Testis (tissue), 3 donors: ENCODE results near the gene ZNF575. TPM values are rescaled to one million over a fixed set of nuclear protein-coding genes. Genes with fewer than 3 reads are reported as not detected.
"Not testable (repeated sequence)": the region's sequence is repeated elsewhere in the genome, so short reads cannot be mapped to it uniquely, and the experiment has no call there.

Experiments used
- DNase-seq: peaks from one replicate; pipeline ENCODE4 v3.0.0-alpha.2; 2019
- H3K27ac ChIP-seq, 2 donors: fragments of 200-600 bp; sonication (generic); one replicate each; pipeline ENCODE4 v1.5.1; 2019
- H3K27me3 ChIP-seq: fragments of 200-600 bp; sonication (generic); one replicate; pipeline ENCODE4 v1.5.1; 2019
- H3K36me3 ChIP-seq: fragments of 200-600 bp; sonication (generic); one replicate; pipeline ENCODE4 v1.5.1; 2017; ENCODE audit warnings: low read depth; ENCODE audit errors: missing control alignments
- H3K4me1 ChIP-seq: fragments of 200-600 bp; sonication (generic); one replicate; pipeline ENCODE4 v1.5.1; 2019
- H3K4me3 ChIP-seq, 2 donors: fragments of 200-600 bp; sonication (generic); one replicate each; pipeline ENCODE4 v1.5.1; 2017 to 2019
- H3K9me3 ChIP-seq: fragments of 200-600 bp; sonication (generic); one replicate; pipeline ENCODE4 v1.5.1; 2017
- POLR2A ChIP-seq: fragments of 450-650 bp; IDR thresholded peaks from one replicate; pipeline ENCODE4 v1.6.1; 2017; ENCODE audit warnings: antibody characterized with exemption, mild to moderate bottlenecking, moderate library complexity
- WGBS, 2 donors: methylation state at CpG; one replicate each; pipeline ENCODE4 v1.1.5; 2018; 5-methylcytosine and 5-hydroxymethylcytosine counted together
- intact Hi-C: fragments of 100-400 bp; cut with DNase I; formaldehyde crosslinking; loops from one replicate; pipeline ENCODE4 v1.15.1; 2023; ENCODE audit warnings: low total_unique reads
- polyA plus RNA-seq: library from polyadenylated mRNA; stranded (reverse); fragments of 350-450 nt; fragmentation: Illumina TruSeq; extraction: RNeasy Lipid Tissue Mini Kit (QIAGEN cat#74804); gene quantifications from one replicate; pipeline ENCODE4 v1.2.3, GENCODE V29; 2014; ENCODE audit warnings: low read depth, low replicate concordance; ENCODE audit not compliant: insufficient read depth
- total RNA-seq, 2 donors: library from RNA; depleted of rRNA; stranded (reverse); fragments of >200 nt; gene quantifications; one replicate each; pipeline ENCODE4 v1.2.3, GENCODE V29; 2016
- TF ChIP-seq, protein P1 (sequence below), 3 experiments: fragments of 450-650 bp in 2 of 3; fragments of 200-600 bp in 1 of 3; sonication (generic) in 1 of 3; IDR thresholded peaks; one replicate each; pipeline ENCODE4 v1.5.1; 2016 to 2019; ENCODE audit warnings: antibody characterized with exemption in 3 of 3, mild to moderate bottlenecking in 2 of 3, moderate library complexity in 1 of 3

The ZNF575 gene
- total and polyA plus RNA-seq, 3 donors from 2014 or later, result 1.1 to 2.4 (median 1.7) TPM

DNA sequence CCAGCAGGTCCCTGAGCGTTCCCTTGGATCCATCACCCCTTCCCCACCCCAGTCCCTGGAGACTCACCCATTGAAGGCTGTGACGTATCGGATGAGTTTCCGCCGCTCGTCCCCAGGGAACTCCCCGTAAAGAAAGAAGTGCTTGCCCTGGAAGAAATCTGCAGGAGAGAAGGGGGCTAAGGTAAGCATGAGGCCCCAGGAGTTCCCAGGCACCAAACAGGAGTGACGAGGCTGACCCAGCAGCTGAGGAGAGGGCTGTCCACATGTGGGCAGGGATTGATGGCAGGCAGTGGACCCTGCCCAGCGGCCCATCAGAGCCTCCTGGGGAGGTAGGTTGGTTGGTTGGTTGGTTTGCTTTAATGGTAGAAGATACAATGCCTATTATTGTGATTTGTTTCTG is 11.1 kb downstream of the ZNF575 start:
- Histone ChIP-seq H3K27me3 (no peaks in the 10 kb centered on the region), H3K36me3 (no peaks in the 10 kb centered on the region), H3K4me3 (no peak overlapping the region), H3K4me1 (no peaks in the 10 kb centered on the region), H3K9me3 (no peaks in the 10 kb centered on the region), H3K27ac (no peak overlapping the region)
- DNase-seq, result no peak
- TF ChIP-seq POLR2A, result no peak
- TF ChIP-seq, protein P1, sequence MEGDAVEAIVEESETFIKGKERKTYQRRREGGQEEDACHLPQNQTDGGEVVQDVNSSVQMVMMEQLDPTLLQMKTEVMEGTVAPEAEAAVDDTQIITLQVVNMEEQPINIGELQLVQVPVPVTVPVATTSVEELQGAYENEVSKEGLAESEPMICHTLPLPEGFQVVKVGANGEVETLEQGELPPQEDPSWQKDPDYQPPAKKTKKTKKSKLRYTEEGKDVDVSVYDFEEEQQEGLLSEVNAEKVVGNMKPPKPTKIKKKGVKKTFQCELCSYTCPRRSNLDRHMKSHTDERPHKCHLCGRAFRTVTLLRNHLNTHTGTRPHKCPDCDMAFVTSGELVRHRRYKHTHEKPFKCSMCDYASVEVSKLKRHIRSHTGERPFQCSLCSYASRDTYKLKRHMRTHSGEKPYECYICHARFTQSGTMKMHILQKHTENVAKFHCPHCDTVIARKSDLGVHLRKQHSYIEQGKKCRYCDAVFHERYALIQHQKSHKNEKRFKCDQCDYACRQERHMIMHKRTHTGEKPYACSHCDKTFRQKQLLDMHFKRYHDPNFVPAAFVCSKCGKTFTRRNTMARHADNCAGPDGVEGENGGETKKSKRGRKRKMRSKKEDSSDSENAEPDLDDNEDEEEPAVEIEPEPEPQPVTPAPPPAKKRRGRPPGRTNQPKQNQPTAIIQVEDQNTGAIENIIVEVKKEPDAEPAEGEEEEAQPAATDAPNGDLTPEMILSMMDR (IDR thresholded peaks at IDR 0.05), result no peak
- 94 to 95% methylated on average over 5 to 9 of the region's 9 CpGs for WGBS, 2 donors
- intact Hi-C loops, result no loop called here

DNA sequence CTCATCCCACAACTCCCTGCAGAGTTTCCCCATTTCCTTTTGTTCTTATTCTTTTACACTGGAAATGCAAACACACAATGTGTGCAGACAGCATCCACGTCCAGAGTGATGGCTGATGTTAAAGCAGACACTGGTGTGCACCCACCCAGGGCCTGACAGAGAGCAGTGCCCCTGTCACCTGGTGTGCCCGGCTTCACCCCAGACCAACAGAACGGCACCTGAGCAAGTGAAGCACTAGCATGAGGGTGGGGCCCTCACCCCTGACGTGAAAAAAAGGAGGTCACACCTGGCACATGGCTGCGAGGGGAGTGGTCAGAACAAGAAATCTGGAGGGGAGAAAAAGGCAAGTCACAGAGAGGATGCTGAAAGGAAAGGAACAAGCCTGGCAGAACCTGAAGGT is 12.3 kb downstream of the ZNF575 start:
- 88 to 94% methylated on average over 5 of the region's 5 CpGs for WGBS, 2 donors
- no peaks in the 10 kb centered on the region for H3K4me1 ChIP-seq
- H3K9me3 ChIP-seq, result no peaks in the 10 kb centered on the region
- H3K27ac ChIP-seq, result no peak overlapping the region
- intact Hi-C loops, result no loop called here
- TF ChIP-seq, protein P1 (IDR thresholded peaks at IDR 0.05), result no peak
- no peak for TF ChIP-seq POLR2A
- DNase-seq, result no peak
- no peak overlapping the region for H3K4me3 ChIP-seq
- H3K36me3 ChIP-seq, result no peaks in the 10 kb centered on the region
- H3K27me3 ChIP-seq, result no peaks in the 10 kb centered on the region

DNA sequence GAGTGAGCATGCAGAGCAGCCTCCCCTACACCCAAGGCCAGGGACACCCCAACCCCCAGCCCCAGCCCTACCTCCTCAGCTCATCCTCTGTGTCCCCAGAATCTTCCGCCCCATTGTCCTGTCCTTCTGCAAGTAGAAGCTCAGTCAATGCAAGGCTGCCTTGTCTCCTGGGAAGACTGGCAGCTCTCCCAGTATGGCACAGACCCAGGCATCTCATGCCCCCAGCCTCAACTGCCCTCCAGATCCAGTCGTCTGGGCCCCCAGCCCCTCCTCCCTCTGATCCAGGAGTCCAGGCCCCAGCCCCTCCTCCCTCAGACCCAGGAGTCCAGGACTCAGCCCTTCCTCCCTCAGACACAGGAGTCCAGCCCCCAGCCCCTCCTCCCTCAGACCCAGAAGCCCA is 13.0 kb downstream of the ZNF575 start:
- no peaks in the 10 kb centered on the region for H3K4me1 ChIP-seq
- no peaks in the 10 kb centered on the region for H3K27me3 ChIP-seq
- TF ChIP-seq, protein P1 (IDR thresholded peaks at IDR 0.05), result no peak
- no peak for TF ChIP-seq POLR2A
- H3K4me3 ChIP-seq, result no peak overlapping the region
- H3K27ac ChIP-seq, result no peak overlapping the region
- no peaks in the 10 kb centered on the region for H3K36me3 ChIP-seq
- DNase-seq, result no peak
- no peaks in the 10 kb centered on the region for H3K9me3 ChIP-seq
- intact Hi-C loops, result no loop called here
- WGBS, 2 donors, result 72 to 75% methylated on average over 2 of the region's 2 CpGs

DNA sequence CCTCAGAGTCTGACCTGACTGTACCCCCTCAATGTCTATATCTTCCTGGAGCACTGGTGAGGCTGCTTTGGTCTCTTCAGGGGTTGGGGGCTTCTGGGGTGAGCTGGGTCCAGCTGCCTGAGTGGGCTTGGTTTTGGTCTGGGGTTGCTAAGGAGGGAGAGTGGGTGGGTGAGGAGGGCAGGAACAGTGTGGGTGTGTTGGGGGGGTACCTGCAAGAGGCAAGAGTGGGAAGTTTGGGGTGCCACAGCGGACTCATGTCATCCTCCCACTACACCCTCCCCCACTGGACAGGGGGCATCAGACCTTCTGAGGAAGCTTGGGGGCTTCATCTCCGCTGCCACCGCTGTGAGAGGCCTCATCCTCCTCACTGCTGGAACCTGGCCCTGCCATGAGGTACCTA is 13.6 kb downstream of the ZNF575 start:
- H3K4me3 ChIP-seq, result no peak overlapping the region

DNA sequence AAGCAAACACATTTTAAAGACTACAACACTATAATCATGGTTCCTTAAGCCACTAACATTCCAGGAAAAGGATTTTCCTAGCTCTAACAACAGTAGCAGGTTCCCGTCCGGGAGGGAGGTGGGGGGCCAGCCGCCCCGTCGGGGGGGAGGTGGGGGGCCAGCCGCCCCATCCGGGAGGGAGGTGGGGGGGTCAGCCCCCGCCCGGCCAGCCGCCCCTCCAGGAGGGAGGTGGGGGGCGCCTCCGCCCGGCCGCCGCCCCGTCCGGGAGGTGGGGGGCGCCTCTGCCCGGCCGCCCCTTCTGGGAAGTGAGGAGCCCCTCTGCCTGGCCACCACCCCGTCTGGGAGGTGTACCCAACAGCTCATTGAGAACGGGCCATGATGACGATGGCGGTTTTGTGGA is 14.9 kb downstream of the ZNF575 start:
- H3K4me3 ChIP-seq, H3K27me3 ChIP-seq, H3K9me3 ChIP-seq, H3K4me1 ChIP-seq, H3K27ac ChIP-seq, H3K36me3 ChIP-seq, DNase-seq, intact Hi-C loops: not testable (repeated sequence)
- WGBS, 2 donors, result 89 to 95% methylated on average over 3 to 12 of the region's 24 CpGs

More for the DNA sequence above, 13.6 kb downstream of the ZNF575 start:
- H3K9me3 ChIP-seq, result no peaks in the 10 kb centered on the region
- no peaks in the 10 kb centered on the region for H3K27me3 ChIP-seq
- H3K27ac ChIP-seq, result no peak overlapping the region
- no peaks in the 10 kb centered on the region for H3K4me1 ChIP-seq
- intact Hi-C loops, result no loop called here
- DNase-seq, result no peak
- TF ChIP-seq, protein P1 (IDR thresholded peaks at IDR 0.05), result no peak
- TF ChIP-seq POLR2A, result no peak
- H3K36me3 ChIP-seq, result no peaks in the 10 kb centered on the region
- WGBS, 2 donors, result 100% methylated on average over 1 to 3 of the region's 3 CpGs
